HG02885 (cell line): Measurements from ENCODE around the gene RUVBL2.
"Not testable (repeated sequence)": the region's sequence is repeated elsewhere in the genome, so short reads cannot be mapped to it uniquely, and the experiment has no call there.

Experiments
- ATAC-seq: cut with Tn5 transposase; IDR thresholded peaks from one replicate; pipeline ENCODE4 v1.9.1; 2021; ENCODE audit warnings: mild to moderate bottlenecking; ENCODE audit not compliant: unreplicated experiment, poor library complexity

Gene RUVBL2

DNA sequence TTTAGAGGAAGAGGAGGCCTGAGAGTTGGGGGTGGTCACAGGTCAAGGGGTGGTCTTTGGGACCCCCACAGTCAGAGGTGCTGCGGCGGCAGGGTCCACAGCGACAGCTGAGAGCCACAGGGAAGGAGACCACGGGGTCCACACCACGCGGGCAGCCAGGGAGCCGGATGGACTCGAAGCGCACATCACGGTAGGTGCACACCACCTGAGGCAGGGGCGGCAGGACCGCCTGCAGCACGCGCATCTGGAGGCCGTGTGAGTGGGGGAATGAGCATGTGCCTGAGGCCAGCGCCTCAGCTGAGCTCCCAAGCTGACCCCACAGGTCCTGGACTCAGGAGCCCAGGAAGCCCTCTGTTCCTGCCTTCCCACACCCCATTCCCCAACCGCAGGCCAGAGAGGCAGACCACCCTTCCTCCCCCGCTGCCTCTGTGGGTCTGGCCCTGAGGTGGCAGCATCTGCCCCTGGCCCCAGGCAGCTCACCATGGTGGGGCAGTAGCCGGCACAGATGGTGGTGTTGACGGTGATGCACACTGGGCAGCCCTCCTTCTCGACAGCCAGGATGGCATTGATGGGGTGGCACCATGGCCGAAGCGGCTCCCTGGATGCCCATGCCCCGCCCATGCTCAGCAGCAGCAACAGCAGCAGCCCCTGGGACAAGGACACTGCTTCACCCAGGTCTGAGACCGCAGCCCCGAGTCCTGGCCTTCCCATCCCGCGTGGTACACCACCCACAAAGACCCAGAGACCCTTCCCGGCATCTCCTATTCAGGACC lies 22.6 kb downstream of the RUVBL2 start:
- ATAC-seq = no peak

DNA sequence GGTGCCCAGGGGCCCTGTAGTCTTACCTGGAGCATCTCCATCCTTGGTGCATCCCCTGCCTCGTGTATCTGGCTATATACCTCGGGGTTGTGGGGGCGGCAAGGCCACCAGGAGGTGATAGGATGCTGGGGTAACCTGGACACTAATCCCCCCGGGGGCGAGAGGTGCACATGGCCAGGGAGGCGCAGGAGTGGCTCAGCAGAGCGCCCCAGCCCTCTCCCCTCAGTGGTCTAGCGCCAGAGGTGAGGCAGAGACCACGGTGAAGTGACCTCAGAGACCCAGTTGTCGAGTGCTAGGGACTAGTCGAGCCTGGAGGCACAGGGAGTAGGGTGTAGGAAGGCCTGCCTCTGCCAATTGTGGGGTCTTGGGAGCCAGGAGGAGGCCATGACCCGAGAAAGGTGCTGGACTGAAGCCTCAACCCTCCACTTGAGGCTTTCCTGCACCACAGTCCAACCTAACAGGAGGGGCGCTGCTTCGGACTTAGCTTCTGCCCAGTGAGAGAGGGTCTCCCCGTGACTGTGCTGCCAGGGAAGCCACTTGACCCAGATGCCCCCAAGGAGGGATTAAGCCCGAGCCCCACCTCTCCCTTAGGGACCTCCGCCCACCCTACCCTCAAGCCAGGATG lies 23.5 kb downstream of the RUVBL2 start, which contains the start of gene LHB:
LHB (minus strand) TSS at position 51 of the 625 bp plus-strand sequence; CDS start at position 41, 10 bp downstream.
- ATAC-seq = no peak

GRCh38 chr19:49017666-49018351 lies 24.1 kb downstream of the RUVBL2 start:
- no peak for ATAC-seq

- not testable (repeated sequence) for ATAC-seq
Measured at GRCh38 chr19:49018388-49019241, 24.9 kb downstream of the RUVBL2 start.

DNA sequence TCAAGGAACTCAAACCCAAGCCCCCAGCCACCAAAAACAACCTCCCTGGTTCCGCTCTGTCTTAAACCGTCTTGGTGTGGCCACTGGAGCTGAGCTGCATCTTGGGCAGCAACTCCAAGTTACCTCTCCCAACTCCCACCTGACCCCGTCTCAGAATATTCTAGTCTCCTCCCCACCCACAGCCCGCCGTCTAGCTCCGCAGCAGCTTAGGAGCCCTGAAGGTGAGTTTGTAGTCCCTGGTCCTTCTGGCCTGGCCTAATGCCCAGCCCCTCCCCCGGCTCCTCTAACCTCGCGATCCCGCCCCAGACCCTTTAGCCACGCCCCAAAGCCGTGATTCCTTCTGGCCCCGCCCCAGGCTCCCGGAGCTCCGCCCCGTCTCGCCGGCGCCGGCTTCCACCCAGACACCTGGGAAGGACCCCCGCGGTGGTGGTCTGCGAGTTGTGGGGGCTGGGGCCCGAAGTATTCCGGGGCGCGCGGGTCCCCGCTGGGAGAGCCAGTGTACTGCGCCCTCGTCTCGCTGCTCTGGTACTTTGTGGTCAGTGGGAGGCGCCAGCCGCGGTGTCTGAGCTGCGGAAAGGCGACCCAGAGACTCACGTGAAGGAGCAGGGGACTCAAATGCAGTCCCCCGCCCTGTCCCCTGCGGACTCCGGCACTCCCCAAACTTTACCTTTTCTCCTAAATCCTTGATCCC lies 25.7 kb downstream of the RUVBL2 start:
- no peak for ATAC-seq

DNA sequence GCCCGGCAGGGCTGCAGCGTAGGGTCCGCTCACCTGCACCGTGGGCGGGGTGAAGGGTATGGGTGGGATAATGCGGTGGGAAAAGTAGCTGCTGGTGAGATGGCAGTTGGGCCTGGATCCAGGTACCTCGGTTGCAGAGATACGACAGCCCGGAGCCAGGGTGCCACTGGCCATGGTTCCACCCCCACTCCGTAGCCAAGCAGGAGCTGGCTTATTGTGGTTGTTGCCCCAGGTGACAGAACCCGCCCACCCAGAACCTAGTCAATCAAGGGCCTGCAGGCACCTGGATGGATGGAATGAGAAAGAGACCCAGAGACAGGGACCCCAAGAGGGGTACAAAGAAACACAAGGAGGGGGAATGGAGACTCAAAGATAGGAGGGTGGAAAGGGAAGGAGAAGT lies 26.7 kb downstream of the RUVBL2 start:
- ATAC-seq = no peak

GRCh38 chr19:49020931-49021895 lies 27.5 kb downstream of the RUVBL2 start:
- no peak for ATAC-seq

DNA sequence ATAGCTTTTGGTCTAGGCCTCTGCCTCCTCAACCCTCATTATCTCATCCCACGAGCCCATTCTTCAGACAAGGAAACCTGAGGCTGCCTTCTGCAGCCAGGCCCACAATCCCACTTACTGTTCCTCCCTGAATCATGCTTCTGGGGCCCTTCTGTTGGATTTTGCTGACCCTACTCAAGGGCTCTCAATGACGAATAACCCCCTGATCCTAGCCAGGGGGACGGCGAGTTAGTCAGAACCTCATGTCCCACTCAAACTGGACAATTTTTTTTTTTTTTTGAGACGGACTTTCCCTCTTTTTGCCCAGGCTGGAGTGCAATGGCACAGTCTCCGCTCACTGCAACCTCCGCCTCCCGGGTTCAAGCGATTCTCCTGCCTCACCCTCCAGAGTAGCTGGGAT lies 28.4 kb downstream of the RUVBL2 start:
- ATAC-seq = no peak

DNA sequence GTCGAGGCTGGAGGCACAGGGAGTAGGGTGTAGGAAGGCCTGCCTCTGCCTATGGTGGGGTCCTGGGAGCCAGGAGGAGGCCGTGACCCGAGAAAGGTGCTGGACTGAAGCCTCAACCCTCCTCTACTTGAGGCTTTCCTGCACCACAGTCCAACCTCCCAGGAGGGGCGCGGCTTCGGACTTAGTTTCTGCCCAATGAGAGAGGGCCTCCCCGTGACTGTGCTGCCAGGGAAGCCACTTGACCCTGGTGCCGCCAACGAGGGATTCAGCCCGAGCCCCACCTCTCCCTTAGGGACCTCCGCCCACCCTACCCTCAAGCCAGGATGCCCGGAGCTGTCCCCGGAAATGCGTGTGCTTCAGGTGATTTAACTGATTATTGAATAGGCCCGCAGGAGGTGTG lies 30.5 kb downstream of the RUVBL2 start, which contains the start of gene CGB3:
CGB3 (minus strand) TSS at position 101 of the 400 bp plus-strand sequence. CDS start 362 bp downstream, outside the sequence.
- ATAC-seq = not testable (repeated sequence)

GRCh38 chr19:49025088-49025487 lies 31.4 kb downstream of the RUVBL2 start:
- ATAC-seq = not testable (repeated sequence)

- not testable (repeated sequence) for ATAC-seq
Measured at GRCh38 chr19:49025599-49025998, 31.9 kb downstream of the RUVBL2 start.

DNA sequence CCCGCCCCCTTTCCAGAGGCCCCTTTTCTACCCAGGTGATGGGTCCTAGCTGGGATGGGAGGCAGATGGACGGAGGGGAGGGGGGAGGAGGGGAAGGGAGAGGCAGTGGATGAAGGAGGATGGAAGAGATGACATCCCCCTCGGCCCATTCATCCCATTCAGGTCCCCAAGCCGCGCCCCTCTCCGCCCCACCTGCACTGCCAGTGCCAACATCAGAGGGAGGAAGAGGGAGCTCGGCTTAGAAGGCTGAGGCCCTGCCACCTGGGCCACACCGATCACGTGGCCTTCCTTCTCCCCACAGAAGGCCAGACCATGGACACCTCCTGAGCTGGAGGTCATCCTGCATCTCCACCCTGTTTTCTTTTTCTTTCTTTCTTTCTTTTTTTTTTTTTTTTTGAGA lies 35.0 kb downstream of the RUVBL2 start:
- not testable (repeated sequence) for ATAC-seq

- ATAC-seq = not testable (repeated sequence)
Measured at GRCh38 chr19:49029749-49030148, 36.1 kb downstream of the RUVBL2 start.

- ATAC-seq = not testable (repeated sequence)
Measured at GRCh38 chr19:49030323-49030722, 36.6 kb downstream of the RUVBL2 start.

GRCh38 chr19:49031642-49032301 lies 38.1 kb downstream of the RUVBL2 start, which contains the start of gene CGB2:
CGB2 (plus strand) TSS chr19:49031890; CDS start chr19:49032096, 206 bp downstream.
- not testable (repeated sequence) for ATAC-seq

GRCh38 chr19:49036815-49037214 lies 43.1 kb downstream of the RUVBL2 start, which contains the start of gene CGB1:
CGB1 (minus strand) TSS chr19:49036895; CDS start chr19:49036711, 184 bp downstream.
- ATAC-seq = not testable (repeated sequence)

DNA sequence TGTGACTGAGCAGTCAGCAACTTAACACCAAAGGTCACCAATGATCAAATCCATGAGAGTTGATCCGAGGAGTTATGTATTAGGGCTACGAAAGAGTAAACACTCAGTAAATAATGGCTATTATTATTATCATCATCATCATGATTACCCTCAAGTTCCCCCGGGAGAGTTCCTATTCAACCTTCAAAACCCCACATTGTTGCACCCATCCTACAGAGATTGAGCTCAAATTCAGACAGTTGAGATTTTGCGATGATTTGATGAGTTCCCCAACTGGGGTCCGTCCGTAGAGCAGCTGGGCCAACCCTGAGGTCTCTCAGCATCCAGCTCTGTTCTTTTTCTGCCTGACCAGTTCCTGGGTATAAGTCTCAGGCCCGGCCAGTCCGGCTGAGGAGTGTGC lies 44.4 kb downstream of the RUVBL2 start:
- not testable (repeated sequence) for ATAC-seq
